HUES64 (cell line): ENCODE measurements around the gene NKAIN2.
"Not testable (repeated sequence)": the region's sequence is repeated elsewhere in the genome, so short reads cannot be mapped to it uniquely, and the experiment has no call there.

ENCODE experiments used
- H3K27ac ChIP-seq: 2 replicates; pipeline ENCODE4 v1.7.0; 2013; ENCODE audit warnings: low read depth, low read length, inconsistent platforms
- H3K27me3 ChIP-seq: 2 replicates; pipeline ENCODE4 v1.6.1; 2013; ENCODE audit warnings: mild to moderate bottlenecking, low read length; ENCODE audit not compliant: insufficient read depth
- H3K36me3 ChIP-seq: 2 replicates; pipeline ENCODE4 v1.6.1; 2013; ENCODE audit warnings: mild to moderate bottlenecking, low read length; ENCODE audit not compliant: insufficient read depth
- H3K4me1 ChIP-seq: 2 replicates; pipeline ENCODE4 v1.6.1; 2013; ENCODE audit warnings: mild to moderate bottlenecking, low read length, moderate library complexity; ENCODE audit not compliant: insufficient read depth
- H3K4me3 ChIP-seq: 2 replicates; pipeline ENCODE4 v1.5.1; 2013; ENCODE audit warnings: mild to moderate bottlenecking, low read length, moderate library complexity
- H3K9ac ChIP-seq: 2 replicates; pipeline ENCODE4 v1.6.1; 2013; ENCODE audit warnings: mild to moderate bottlenecking, low read depth, low read length
- H3K9me3 ChIP-seq: 2 replicates; pipeline ENCODE4 v1.6.1; 2013; ENCODE audit warnings: low read depth, low read length; ENCODE audit not compliant: insufficient read depth
- WGBS: fragments of 150-250, 120-280 bp; methylation state at CpG from one replicate; pipeline ENCODE4 v1.1.7; 2013; ENCODE audit warnings: missing lambda C conversion rate; 5-methylcytosine and 5-hydroxymethylcytosine counted together

Gene NKAIN2

DNA sequence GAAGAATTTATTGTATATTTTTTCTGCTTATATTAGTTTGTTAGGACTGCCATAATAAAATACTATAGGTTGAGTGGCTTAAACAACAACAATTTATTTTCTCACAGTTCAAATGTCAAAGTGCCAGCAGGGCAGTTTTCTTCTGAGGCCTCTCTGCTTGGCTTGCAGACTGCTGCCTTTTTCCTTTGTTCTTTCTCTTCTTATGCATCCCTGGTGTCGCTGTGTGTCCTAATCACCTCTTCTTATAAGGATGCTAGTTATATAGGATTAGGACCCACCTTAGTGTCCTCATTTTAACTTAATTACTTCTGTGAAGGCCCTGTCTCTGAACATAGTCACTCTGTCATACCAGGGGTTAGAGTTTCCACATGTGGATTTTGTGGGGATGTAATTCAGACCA, 354.4 kb downstream of the NKAIN2 start:
- no peaks in the 10 kb centered on the region for H3K27me3 ChIP-seq
- H3K9me3 ChIP-seq, result no peaks in the 10 kb centered on the region
- no peaks in the 10 kb centered on the region for H3K36me3 ChIP-seq
- H3K4me3 ChIP-seq, result no peak overlapping the region
- no peak overlapping the region for H3K27ac ChIP-seq
- WGBS, result no CpG with 5 or more reads among the region's 1 CpG
- no peak overlapping the region for H3K9ac ChIP-seq
- H3K4me1 ChIP-seq, result peaks cover 6% of the 10 kb centered on the region; the same call in 1 of the 2 replicates

DNA sequence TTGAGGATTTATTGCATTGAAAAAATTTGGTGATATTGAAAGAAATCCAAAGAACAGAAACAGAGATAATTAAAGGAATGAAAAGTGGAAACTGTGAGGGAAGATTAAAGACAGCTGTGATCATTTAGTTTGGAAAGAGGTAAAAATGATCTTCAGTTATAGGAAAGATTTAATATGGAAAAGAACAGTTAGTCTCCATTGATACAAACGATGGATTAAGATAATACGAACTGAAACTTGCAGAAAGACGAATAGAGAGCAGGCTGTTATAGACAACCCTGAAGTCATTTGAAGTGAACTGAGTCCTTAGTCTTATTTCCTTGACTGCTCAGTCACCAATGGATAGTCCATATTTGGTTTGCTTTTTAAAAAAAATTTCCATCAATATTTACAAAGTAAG, 360.0 kb downstream of the NKAIN2 start:
- 95% methylated on average over 3 of the region's 3 CpGs for WGBS
- H3K4me3 ChIP-seq, result no peak overlapping the region

GRCh38 chr6:124164343-124164742, 360.7 kb downstream of the NKAIN2 start:
- Histone ChIP-seq H3K36me3 (no peaks in the 10 kb centered on the region), H3K27me3 (no peaks in the 10 kb centered on the region), H3K27ac (no peak overlapping the region), H3K9ac (no peak overlapping the region), H3K9me3 (no peaks in the 10 kb centered on the region), H3K4me3 (no peak overlapping the region), H3K4me1 (no peaks in the 10 kb centered on the region)
- WGBS, result 86% methylated on average over 5 of the region's 7 CpGs

More for the DNA sequence above, 360.0 kb downstream of the NKAIN2 start:
- Histone ChIP-seq H3K9me3 (no peaks in the 10 kb centered on the region), H3K9ac (no peak overlapping the region), H3K27ac (no peak overlapping the region), H3K36me3 (no peaks in the 10 kb centered on the region), H3K4me1 (no peaks in the 10 kb centered on the region), H3K27me3 (no peaks in the 10 kb centered on the region)

- H3K9me3 ChIP-seq, result not testable (repeated sequence)
- no CpG with 5 or more reads among the region's 1 CpG for WGBS
Measured at GRCh38 chr6:124167249-124167648, 363.6 kb downstream of the NKAIN2 start.

DNA sequence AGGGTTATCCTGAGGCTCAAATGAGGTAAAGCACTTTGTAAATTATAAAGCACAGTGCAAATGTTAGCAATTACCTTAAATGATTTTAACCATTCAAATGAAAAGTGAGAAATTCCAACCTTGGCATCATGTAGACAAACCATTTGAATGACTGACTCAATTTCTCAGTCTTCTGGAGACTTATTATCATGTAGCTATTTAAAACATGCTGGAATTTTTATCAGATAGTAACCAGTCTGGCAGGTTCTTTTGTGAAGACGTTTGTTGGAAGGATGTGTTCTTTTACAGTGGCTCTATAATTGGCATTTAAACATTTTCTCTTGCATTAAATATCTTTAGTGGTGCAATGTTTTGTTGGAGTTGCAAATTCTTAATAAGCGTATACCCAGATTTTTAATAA, 386.6 kb downstream of the NKAIN2 start:
- H3K4me1 ChIP-seq, result no peaks in the 10 kb centered on the region; the same call in 1 of the 2 replicates
- H3K9ac ChIP-seq, result no peak overlapping the region
- no peak overlapping the region for H3K4me3 ChIP-seq
- H3K27me3 ChIP-seq, result no peaks in the 10 kb centered on the region
- WGBS, result 90% methylated on average over 1 of the region's 2 CpGs
- H3K27ac ChIP-seq, result no peak overlapping the region
- H3K9me3 ChIP-seq, result no peaks in the 10 kb centered on the region
- no peaks in the 10 kb centered on the region for H3K36me3 ChIP-seq

More at GRCh38 chr6:124167249-124167648, 363.6 kb downstream of the NKAIN2 start:
- H3K4me3 ChIP-seq, H3K36me3 ChIP-seq, H3K27ac ChIP-seq, H3K27me3 ChIP-seq, H3K9ac ChIP-seq, H3K4me1 ChIP-seq: not testable (repeated sequence)

DNA sequence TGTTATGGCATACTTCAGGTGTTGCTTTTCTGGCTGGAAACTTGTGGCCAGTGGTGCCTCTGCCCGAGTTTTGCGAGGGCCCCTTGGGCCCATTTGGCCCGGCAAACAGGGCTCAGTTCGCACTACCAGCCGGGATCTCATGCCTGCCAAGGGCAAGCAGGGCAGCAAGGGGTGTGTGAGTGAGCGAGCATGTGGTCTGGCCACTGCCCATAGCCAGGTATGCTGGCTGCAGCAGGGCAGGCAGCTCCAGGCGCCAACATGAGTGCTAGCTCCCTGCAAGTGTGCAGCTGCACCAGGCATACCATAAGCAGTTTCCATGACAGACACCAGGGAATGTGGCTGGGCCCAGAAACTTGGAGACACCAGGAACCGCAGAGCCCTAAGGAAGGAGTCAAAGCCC, 389.5 kb downstream of the NKAIN2 start:
- WGBS, result 96% methylated on average over 8 of the region's 8 CpGs
- Histone ChIP-seq H3K4me3 (no peak overlapping the region), H3K27ac (no peak overlapping the region), H3K36me3 (no peaks in the 10 kb centered on the region), H3K9ac (no peak overlapping the region), H3K4me1 (peaks cover 3% of the 10 kb centered on the region; the same call in 1 of the 2 replicates), H3K9me3 (no peaks in the 10 kb centered on the region), H3K27me3 (no peaks in the 10 kb centered on the region)

DNA sequence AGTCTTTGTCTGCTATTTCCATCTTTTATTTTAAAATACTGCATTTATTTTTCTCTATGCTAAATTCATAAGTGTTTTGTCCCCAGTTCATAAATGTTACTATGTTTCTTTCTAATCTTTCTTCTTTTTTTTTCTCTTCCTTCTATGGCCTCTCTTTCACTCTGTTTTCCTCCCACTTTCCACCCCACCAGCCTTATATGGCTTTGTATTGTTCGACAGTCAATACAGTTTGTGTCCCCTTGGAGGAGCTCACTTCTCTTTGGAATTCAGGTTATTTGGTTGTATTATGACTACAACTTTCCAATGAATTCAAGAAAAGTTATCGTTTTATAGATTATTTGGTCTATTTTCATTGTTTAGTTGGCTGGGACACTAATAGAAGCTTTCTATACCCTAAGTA, 393.5 kb downstream of the NKAIN2 start:
- Histone ChIP-seq H3K27ac (no peak overlapping the region), H3K36me3 (no peaks in the 10 kb centered on the region), H3K9ac (no peak overlapping the region), H3K4me1 (0 out of 2 replicates have a peak, but pooled peaks cover 3% of the 10 kb centered on the region), H3K4me3 (no peak overlapping the region), H3K9me3 (no peaks in the 10 kb centered on the region), H3K27me3 (no peaks in the 10 kb centered on the region)
- 100% methylated on average over 1 of the region's 2 CpGs for WGBS

GRCh38 chr6:124199286-124199685, 395.6 kb downstream of the NKAIN2 start:
- Histone ChIP-seq H3K4me1 (0 out of 2 replicates have a peak, but pooled peaks cover 3% of the 10 kb centered on the region), H3K9ac (no peak overlapping the region), H3K27ac (no peak overlapping the region), H3K4me3 (no peak overlapping the region), H3K9me3 (no peaks in the 10 kb centered on the region), H3K27me3 (no peaks in the 10 kb centered on the region), H3K36me3 (no peaks in the 10 kb centered on the region)
- 95% methylated on average over 3 of the region's 3 CpGs for WGBS

DNA sequence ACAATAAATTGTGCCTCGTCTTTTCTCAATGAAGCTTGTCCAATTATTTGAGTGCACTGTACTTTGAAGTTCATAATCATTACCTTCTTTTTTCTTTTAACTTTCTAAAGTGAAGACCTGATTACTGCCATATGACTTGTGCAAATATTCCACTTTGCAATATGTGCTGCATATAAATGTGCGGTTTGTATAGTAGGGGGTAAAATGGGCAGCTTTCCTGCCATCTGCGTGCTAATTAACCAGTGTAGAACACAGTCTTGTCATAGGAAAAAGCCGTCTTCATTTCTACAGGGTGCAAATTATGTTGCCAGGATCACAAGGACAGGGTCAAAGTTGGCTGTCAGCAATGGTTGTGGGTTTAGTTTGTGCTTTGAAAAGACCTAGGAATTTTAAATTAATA, 397.0 kb downstream of the NKAIN2 start:
- Histone ChIP-seq H3K36me3 (no peaks in the 10 kb centered on the region), H3K27me3 (no peaks in the 10 kb centered on the region), H3K4me1 (0 out of 2 replicates have a peak, but pooled peaks cover 3% of the 10 kb centered on the region), H3K9ac (no peak overlapping the region), H3K9me3 (no peaks in the 10 kb centered on the region), H3K4me3 (no peak overlapping the region), H3K27ac (no peak overlapping the region)
- 95% methylated on average over 4 of the region's 4 CpGs for WGBS

GRCh38 chr6:124203101-124203811, 399.6 kb downstream of the NKAIN2 start:
- H3K27me3 ChIP-seq, result no peaks in the 10 kb centered on the region
- WGBS, result 71% methylated on average over 1 of the region's 2 CpGs
- H3K27ac ChIP-seq, result no peak overlapping the region

DNA sequence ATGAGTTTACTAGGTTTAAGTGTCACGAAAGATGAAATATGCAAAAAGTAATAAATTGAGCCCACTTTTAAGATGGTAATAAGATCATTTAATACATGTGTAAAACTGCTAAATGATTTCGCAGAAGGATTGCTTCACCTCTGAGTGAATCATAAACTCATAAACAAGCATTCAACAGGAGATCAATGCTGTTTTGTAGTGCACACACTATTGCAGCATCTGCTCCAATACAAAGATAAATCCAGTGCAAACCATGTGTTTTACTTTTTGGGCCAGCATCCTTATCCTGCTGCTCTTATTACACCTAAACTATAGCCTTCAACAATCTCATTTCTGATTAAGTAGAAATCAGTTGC, 400.1 kb downstream of the NKAIN2 start:
- Histone ChIP-seq H3K36me3 (no peaks in the 10 kb centered on the region), H3K4me1 (no peaks in the 10 kb centered on the region), H3K9me3 (no peaks in the 10 kb centered on the region), H3K9ac (no peak overlapping the region), H3K27me3 (no peaks in the 10 kb centered on the region), H3K4me3 (no peak overlapping the region), H3K27ac (no peak overlapping the region)
- 94% methylated on average over 1 of the region's 2 CpGs for WGBS

More at GRCh38 chr6:124203101-124203811, 399.6 kb downstream of the NKAIN2 start:
- Histone ChIP-seq H3K4me3 (no peak overlapping the region), H3K9me3 (no peaks in the 10 kb centered on the region), H3K4me1 (no peaks in the 10 kb centered on the region), H3K36me3 (no peaks in the 10 kb centered on the region), H3K9ac (no peak overlapping the region)

GRCh38 chr6:124205921-124206320, 402.3 kb downstream of the NKAIN2 start:
- no peaks in the 10 kb centered on the region for H3K27me3 ChIP-seq
- WGBS, result 90% methylated on average over 2 of the region's 2 CpGs

More at GRCh38 chr6:124205921-124206320, 402.3 kb downstream of the NKAIN2 start:
- no peak overlapping the region for H3K9ac ChIP-seq
- H3K9me3 ChIP-seq, result no peaks in the 10 kb centered on the region
- H3K4me1 ChIP-seq, result no peaks in the 10 kb centered on the region
- H3K27ac ChIP-seq, result no peak overlapping the region
- no peak overlapping the region for H3K4me3 ChIP-seq
- no peaks in the 10 kb centered on the region for H3K36me3 ChIP-seq
